NCI-H524 (cell line): Measurements from ENCODE around the gene CMTM5.
"Not testable (repeated sequence)": the region's sequence is repeated elsewhere in the genome, so short reads cannot be mapped to it uniquely, and the experiment has no call there.

Experiments
- DNase-seq, 2 experiments: peaks; one replicate each; lab custom pipeline; 2025; lab: John Stamatoyannopoulos, UW

The CMTM5 gene

DNA sequence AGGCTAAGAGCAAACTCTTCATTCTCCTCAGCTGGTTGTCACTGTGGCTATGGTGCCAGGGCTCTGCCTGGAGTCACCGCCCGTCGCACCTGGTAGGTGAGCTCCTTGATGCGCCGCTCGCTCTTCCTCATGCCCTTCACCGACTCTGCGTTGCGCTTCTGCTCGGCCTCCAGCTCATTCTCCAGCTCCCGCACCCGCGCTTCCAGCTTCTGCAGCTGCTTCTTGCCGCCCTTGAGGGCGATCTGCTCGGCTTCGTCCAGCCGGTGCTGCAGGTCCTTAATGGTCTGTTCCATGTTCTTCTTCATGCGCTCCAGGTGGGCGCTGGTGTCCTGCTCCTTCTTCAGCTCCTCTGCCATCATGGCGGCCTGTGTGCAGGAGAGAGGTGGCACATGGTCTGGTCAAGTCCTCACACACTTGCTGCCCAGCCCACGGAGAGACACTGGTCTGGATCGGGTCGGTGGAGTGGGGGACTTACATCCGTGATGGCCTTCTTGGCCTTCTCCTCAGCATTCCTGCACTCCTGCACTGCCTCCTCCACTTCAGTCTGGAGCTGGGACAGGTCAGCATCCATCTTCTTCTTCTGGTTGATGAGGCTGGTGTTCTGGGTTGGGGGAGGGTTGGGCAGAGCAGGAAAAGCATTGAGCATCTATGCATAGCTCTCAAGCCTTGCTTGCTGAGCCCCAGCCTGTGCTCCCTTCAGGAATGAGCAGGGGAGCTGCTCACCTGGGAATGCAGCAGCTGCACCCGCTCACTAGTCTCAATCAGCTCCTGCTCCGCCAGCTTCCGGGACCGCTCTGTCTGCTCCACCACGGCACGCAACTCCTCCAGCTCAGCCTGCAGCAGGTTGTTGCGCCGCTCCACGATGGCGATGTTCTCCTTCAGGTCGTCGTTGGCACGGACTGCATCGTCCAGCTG lies 38.3 kb downstream of the CMTM5 start:
- no peak for DNase-seq

- DNase-seq, result no peak
Measured at GRCh38 chr14:23415821-23416778, 39.3 kb downstream of the CMTM5 start.

- no peak for DNase-seq
Measured at GRCh38 chr14:23416801-23417200, 40.0 kb downstream of the CMTM5 start.

GRCh38 chr14:23417269-23417668 lies 40.4 kb downstream of the CMTM5 start:
- DNase-seq, result not testable (repeated sequence)

- no peak for DNase-seq
Measured at GRCh38 chr14:23418021-23418420, 41.2 kb downstream of the CMTM5 start.

DNA sequence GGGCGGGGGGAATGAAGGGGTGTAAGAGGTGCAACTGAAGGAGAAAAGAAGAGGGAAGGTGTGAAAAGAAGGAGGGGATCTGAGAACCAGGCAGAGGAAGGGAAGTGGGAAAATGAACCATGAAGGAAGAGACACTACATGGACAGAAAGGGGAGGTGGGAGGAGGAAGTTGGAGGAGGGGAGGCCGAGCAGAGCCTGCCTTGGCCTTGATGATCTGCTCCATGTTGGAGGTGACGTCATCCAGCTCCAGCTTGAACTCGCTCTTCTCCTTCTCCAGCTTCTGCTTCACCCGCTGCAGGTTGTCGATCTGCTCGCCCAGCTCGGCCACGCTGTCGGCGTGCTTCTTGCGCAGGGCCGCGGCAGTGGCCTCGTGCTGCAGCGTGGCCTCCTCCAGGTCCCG lies 42.8 kb downstream of the CMTM5 start:
- not testable (repeated sequence) for DNase-seq

GRCh38 chr14:23421594-23421993 lies 44.7 kb downstream of the CMTM5 start:
- DNase-seq, result no peak

DNA sequence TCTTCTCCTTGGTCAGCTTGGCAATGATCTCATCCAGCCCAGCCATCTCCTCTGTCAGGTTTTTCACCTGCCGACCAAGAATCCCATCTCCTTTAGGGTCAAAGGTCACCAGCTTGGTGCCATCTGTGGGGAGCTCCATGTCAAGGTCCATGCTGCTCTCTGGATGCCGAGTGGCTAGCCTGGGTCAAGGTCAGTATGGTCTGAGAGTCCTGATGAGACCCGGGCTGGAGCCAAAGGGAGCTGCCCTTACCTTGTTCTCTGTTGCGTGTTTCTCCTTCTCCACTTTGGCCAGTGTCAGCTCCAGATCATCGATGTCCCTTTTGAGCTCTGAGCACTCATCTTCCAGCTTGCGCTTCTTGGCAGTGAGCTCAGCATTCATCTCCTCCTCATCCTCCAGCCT lies 46.8 kb downstream of the CMTM5 start:
- DNase-seq, result no peak

DNA sequence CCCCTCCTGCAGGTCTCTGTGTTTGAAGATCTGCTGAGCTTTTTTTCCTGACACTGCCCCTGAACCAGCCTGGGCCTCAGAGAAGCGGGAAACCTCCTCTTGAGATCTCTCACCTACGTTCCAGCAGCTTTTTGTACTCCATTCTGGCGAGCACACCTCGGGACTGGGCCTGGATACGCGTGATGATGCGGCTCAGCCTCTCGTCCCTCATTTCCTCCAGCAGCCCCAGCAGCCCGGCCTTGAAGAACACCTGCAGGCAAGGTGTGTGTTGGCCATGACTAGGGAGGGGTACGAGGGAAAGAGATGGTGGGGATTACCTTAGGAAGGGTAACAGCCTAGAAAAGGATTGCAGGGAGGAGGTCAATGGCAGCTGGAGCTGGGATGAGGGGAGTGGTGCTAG lies 48.3 kb downstream of the CMTM5 start:
- no peak for DNase-seq

DNA sequence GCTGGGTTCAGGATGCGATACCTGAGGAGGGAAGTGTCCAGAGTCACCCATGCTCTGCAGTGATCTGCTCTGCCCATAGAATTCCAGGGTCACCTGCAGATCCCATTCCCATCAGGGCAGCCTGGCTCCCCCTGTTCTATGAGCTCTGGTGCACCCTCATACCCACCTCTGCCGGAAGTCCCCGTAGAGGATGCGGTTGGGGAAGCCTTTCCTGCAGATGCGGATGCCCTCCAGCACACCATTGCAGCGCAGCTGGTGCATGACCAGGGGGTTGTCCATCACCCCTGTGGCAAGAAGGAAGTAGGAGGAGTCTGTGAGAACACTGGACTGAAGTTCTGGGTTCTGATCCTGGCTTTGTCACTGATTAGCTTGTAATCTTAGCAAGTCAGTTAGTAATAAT lies 49.0 kb downstream of the CMTM5 start:
- DNase-seq, result not testable (repeated sequence)

GRCh38 chr14:23428686-23429495 lies 52.0 kb downstream of the CMTM5 start:
- DNase-seq, result no peak
